Activated CD4-positive, alpha-beta T cell treated with anti-CD3 and anti-CD28 coated beads, Interleukin-2, amount 50 U/mL, for 16 hours (primary cell): ENCODE data around the gene AHCYL2.

ENCODE experiments used
- DNase-seq: peaks from one replicate; pipeline ENCODE4 v3.0.0-alpha.2; 2020

The AHCYL2 gene

GRCh38 chr7:129224251-129225205 is at the start of gene AHCYL2:
Gene AHCYL2, plus strand, starts transcription at chr7:129225030.
- peak; percentile 98 for DNase-seq

GRCh38 chr7:129176916-129177710 is 47.7 kb upstream of the AHCYL2 start:
- no peak for DNase-seq

- DNase-seq, result peak; percentile 10
Measured at GRCh38 chr7:129184981-129185670, 39.7 kb upstream of the AHCYL2 start.

GRCh38 chr7:129186749-129187260 is 38.0 kb upstream of the AHCYL2 start:
- DNase-seq, result no peak

- no peak for DNase-seq
Measured at GRCh38 chr7:129187681-129188371, 37.0 kb upstream of the AHCYL2 start.

GRCh38 chr7:129188372-129188891 is 36.4 kb upstream of the AHCYL2 start, which contains the start of gene SMO:
Gene SMO, plus strand, starts transcription at chr7:129188633. Its CDS starts 519 bp downstream, at chr7:129189152.
- no peak for DNase-seq

- DNase-seq, result no peak
Measured at GRCh38 chr7:129188892-129189660, 35.8 kb upstream of the AHCYL2 start.

- DNase-seq, result no peak
Measured at GRCh38 chr7:129189661-129190310, 35.0 kb upstream of the AHCYL2 start.

GRCh38 chr7:129191272-129191671 is 33.6 kb upstream of the AHCYL2 start:
- DNase-seq, result no peak

GRCh38 chr7:129193892-129194291 is 30.9 kb upstream of the AHCYL2 start:
- DNase-seq, result no peak

- DNase-seq, result no peak
Measured at GRCh38 chr7:129197771-129198170, 27.1 kb upstream of the AHCYL2 start.

GRCh38 chr7:129199406-129199805 is 25.4 kb upstream of the AHCYL2 start:
- DNase-seq, result no peak

GRCh38 chr7:129202058-129202777 is 22.6 kb upstream of the AHCYL2 start:
- DNase-seq, result no peak

- DNase-seq, result no peak
Measured at GRCh38 chr7:129203050-129203741, 21.6 kb upstream of the AHCYL2 start.

- no peak for DNase-seq
Measured at GRCh38 chr7:129205126-129205818, 19.6 kb upstream of the AHCYL2 start.

- no peak for DNase-seq
Measured at GRCh38 chr7:129205987-129206785, 18.6 kb upstream of the AHCYL2 start.

GRCh38 chr7:129208667-129209066 is 16.2 kb upstream of the AHCYL2 start:
- DNase-seq, result no peak
